Measurements from ENCODE around the gene KCNH1. TPM values are rescaled to one million over a fixed set of nuclear protein-coding genes. Genes with fewer than 3 reads are reported as not detected.

Gene KCNH1
- total RNA-seq, 1 experiment from 2014 or later = not detected

DNA sequence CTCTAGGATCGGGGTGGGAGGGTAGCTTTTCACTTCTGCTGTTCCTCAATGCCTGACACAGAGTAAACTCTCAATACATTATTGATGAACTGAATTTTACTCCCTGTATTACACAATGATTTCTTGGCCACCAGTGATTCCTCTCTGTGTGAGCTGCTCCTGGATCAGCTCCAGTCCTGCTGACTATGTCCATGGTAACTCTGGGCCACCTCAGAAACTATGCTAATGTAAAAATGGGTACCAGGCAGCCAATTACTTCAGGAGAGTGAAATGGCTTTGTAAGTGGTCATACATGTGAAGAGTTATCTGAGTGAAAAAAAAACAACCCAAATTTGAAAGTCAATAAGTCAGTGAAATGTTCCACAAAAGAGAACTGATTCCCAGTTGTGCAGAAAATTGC lies 311.0 kb downstream of the KCNH1 start:
- Histone ChIP-seq H3K36me3 (ENCODE audit: control insufficient read depth, insufficient read depth, low read length) (no peaks in the 10 kb centered on the region), H3K9me3 (no peaks in the 10 kb centered on the region), H3K27me3 (replicated peaks; ENCODE audit: control insufficient read depth, insufficient read depth, low read length) (no peaks in the 10 kb centered on the region), H3K4me1 (no peaks in the 10 kb centered on the region), H3K4me3 (ENCODE audit: low read depth, low read length) (no peak overlapping the region)
- no TSS peak for BruUV-seq (replicated peaks)
- POLR2A ChIA-PET = no interaction called here
- TF ChIP-seq, protein P1, sequence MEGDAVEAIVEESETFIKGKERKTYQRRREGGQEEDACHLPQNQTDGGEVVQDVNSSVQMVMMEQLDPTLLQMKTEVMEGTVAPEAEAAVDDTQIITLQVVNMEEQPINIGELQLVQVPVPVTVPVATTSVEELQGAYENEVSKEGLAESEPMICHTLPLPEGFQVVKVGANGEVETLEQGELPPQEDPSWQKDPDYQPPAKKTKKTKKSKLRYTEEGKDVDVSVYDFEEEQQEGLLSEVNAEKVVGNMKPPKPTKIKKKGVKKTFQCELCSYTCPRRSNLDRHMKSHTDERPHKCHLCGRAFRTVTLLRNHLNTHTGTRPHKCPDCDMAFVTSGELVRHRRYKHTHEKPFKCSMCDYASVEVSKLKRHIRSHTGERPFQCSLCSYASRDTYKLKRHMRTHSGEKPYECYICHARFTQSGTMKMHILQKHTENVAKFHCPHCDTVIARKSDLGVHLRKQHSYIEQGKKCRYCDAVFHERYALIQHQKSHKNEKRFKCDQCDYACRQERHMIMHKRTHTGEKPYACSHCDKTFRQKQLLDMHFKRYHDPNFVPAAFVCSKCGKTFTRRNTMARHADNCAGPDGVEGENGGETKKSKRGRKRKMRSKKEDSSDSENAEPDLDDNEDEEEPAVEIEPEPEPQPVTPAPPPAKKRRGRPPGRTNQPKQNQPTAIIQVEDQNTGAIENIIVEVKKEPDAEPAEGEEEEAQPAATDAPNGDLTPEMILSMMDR (IDR thresholded peaks at IDR 0.05; ENCODE audit: insufficient read depth in 1 of 2, low read depth in 1 of 2, low read length in 1 of 2, severe bottlenecking in 1 of 2, unreplicated experiment in 1 of 2) = no peak
- peaks cover 2% of the 10 kb centered on the region for H3K27me3 Mint-ChIP-seq (ENCODE audit: insufficient read depth, unreplicated experiment)
- CTCF ChIA-PET = no interaction called here
- no peaks in the 10 kb centered on the region for H3K9me3 Mint-ChIP-seq (ENCODE audit: unreplicated experiment)
- no peaks in the 10 kb centered on the region for H3K36me3 Mint-ChIP-seq (ENCODE audit: insufficient read depth, unreplicated experiment)
- no peak for DNase-seq
- intact Hi-C loops (cut with micrococcal nuclease; ENCODE audit: unreplicated experiment) = no loop called here
- no peaks in the 10 kb centered on the region for H3K4me1 Mint-ChIP-seq (ENCODE audit: low read depth, unreplicated experiment)
- no peak overlapping the region for H3K27ac Mint-ChIP-seq (ENCODE audit: unreplicated experiment)
- H3K4me3 Mint-ChIP-seq (ENCODE audit: unreplicated experiment) = no peak overlapping the region

DNA sequence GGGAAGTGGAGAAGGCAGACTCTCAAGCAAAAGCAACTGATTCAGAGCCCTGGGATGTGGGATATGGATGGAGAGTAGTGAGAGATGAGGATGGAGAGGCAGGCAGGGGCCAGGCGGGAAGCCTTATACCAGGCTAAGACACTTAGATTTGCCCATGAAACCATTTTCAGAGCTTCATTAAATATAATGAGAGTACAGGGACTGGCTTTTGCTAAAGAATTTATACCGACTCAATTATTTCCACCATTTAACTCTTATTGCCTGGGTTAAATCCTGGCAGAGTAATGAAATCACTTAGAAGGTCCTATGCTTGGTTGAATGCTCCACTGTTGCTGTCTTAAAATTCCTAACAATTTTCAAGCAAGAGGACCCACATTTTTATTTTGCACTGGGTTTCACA lies 311.7 kb downstream of the KCNH1 start:
- no peak overlapping the region for H3K4me3 Mint-ChIP-seq (ENCODE audit: unreplicated experiment)
- no peaks in the 10 kb centered on the region for H3K36me3 ChIP-seq (ENCODE audit: control insufficient read depth, insufficient read depth, low read length)
- intact Hi-C loops (cut with micrococcal nuclease; ENCODE audit: unreplicated experiment) = no loop called here
- no peaks in the 10 kb centered on the region for H3K9me3 ChIP-seq
- POLR2A ChIA-PET = no interaction called here
- no peaks in the 10 kb centered on the region for H3K36me3 Mint-ChIP-seq (ENCODE audit: insufficient read depth, unreplicated experiment)
- no peaks in the 10 kb centered on the region for H3K9me3 Mint-ChIP-seq (ENCODE audit: unreplicated experiment)
- no TSS peak for BruUV-seq (replicated peaks)
- H3K27me3 ChIP-seq (replicated peaks; ENCODE audit: control insufficient read depth, insufficient read depth, low read length) = no peaks in the 10 kb centered on the region
- CTCF ChIA-PET = no interaction called here
- no peak overlapping the region for H3K4me3 ChIP-seq (ENCODE audit: low read depth, low read length)
- no peaks in the 10 kb centered on the region for H3K4me1 Mint-ChIP-seq (ENCODE audit: low read depth, unreplicated experiment)
- H3K27me3 Mint-ChIP-seq (ENCODE audit: insufficient read depth, unreplicated experiment) = peaks cover 2% of the 10 kb centered on the region
- no peak for DNase-seq
- TF ChIP-seq, protein P1 (IDR thresholded peaks at IDR 0.05; ENCODE audit: insufficient read depth in 1 of 2, low read depth in 1 of 2, low read length in 1 of 2, severe bottlenecking in 1 of 2, unreplicated experiment in 1 of 2) = no peak
- no peak overlapping the region for H3K27ac Mint-ChIP-seq (ENCODE audit: unreplicated experiment)
- no peaks in the 10 kb centered on the region for H3K4me1 ChIP-seq

DNA sequence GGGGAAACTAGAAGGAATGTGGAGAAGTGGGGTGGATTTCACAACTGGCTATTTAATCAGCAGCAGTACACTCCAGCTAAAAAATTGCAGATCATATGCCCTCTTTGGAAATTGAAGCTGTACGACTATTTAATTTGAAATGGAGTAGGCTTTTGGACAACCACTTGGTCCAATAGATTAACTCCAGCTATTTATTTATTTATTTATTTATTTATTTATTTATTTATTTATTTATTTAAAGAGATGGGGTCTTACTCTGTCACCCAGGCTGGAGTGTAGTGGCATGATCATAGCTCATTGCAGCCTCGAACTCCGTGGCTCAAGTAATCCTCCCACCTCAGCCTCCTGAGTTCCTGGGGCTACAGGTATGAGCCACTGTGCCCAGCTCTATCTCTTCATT lies 312.3 kb downstream of the KCNH1 start:
- Histone ChIP-seq H3K4me1 (no peaks in the 10 kb centered on the region), H3K9me3 (no peaks in the 10 kb centered on the region), H3K27me3 (replicated peaks; ENCODE audit: control insufficient read depth, insufficient read depth, low read length) (no peaks in the 10 kb centered on the region), H3K4me3 (ENCODE audit: low read depth, low read length) (no peak overlapping the region), H3K36me3 (ENCODE audit: control insufficient read depth, insufficient read depth, low read length) (no peaks in the 10 kb centered on the region)
- Mint-ChIP-seq H3K4me1 (ENCODE audit: low read depth, unreplicated experiment) (no peaks in the 10 kb centered on the region), H3K27me3 (ENCODE audit: insufficient read depth, unreplicated experiment) (peaks cover 2% of the 10 kb centered on the region), H3K36me3 (ENCODE audit: insufficient read depth, unreplicated experiment) (no peaks in the 10 kb centered on the region), H3K27ac (ENCODE audit: unreplicated experiment) (no peak overlapping the region), H3K9me3 (ENCODE audit: unreplicated experiment) (no peaks in the 10 kb centered on the region), H3K4me3 (ENCODE audit: unreplicated experiment) (no peak overlapping the region)
- ChIA-PET CTCF (no interaction called here), POLR2A (no interaction called here)
- BruUV-seq (replicated peaks) = no TSS peak
- DNase-seq = no peak
- TF ChIP-seq, protein P1 (IDR thresholded peaks at IDR 0.05; ENCODE audit: insufficient read depth in 1 of 2, low read depth in 1 of 2, low read length in 1 of 2, severe bottlenecking in 1 of 2, unreplicated experiment in 1 of 2) = no peak
- intact Hi-C loops (cut with micrococcal nuclease; ENCODE audit: unreplicated experiment) = no loop called here
